ENCODE measurements around the gene ATG3.

Gene ATG3

GRCh38 chr3:112546216-112546759, 15.5 kb downstream of the ATG3 start:
- Histone ChIP-seq H3K23ac (ENCODE audit: low read length in 2 of 2) (no peak overlapping the region), H2AK5ac (ENCODE audit: low read length, severe bottlenecking) (no peak overlapping the region), H4K91ac (ENCODE audit: low read length) (no peak overlapping the region), H3K27ac (ENCODE audit: low read length, poor library complexity, severe bottlenecking) (no peak overlapping the region), H3K79me1 (replicated peaks; ENCODE audit: low read length, poor library complexity, severe bottlenecking) (peaks cover 9% of the 10 kb centered on the region), H3K36me3 (ENCODE audit: control insufficient read depth in 1 of 2, insufficient read depth in 2 of 2, low read depth in 1 of 2, low read length in 2 of 2) (peaks cover 7 to 78% of the 10 kb centered on the region in 2 experiments), H2BK15ac (ENCODE audit: low read depth, poor library complexity, severe bottlenecking) (no peak overlapping the region), H2BK5ac (ENCODE audit: low read depth, low read length, poor library complexity, severe bottlenecking) (no peak overlapping the region), H2BK12ac (ENCODE audit: low read length in 2 of 2) (no peak overlapping the region), H3K27me3 (ENCODE audit: control insufficient read depth in 1 of 2, insufficient read depth in 1 of 2, low read length in 2 of 2) (no peaks in the 10 kb centered on the region), H3K14ac (ENCODE audit: low read length in 2 of 2) (no peak overlapping the region), H2AFZ (ENCODE audit: low read depth, low read length) (no peak overlapping the region), H3K18ac (ENCODE audit: low read depth in 1 of 2, low read length in 2 of 2) (no peak overlapping the region), H3K4ac (ENCODE audit: low read depth in 1 of 2, low read length in 2 of 2) (no peak overlapping the region), H3K4me2 (ENCODE audit: low read length, poor library complexity, severe bottlenecking) (no peak overlapping the region), H4K8ac (ENCODE audit: low read length) (no peak overlapping the region), H3K9me3 (ENCODE audit: control insufficient read depth, low read length) (no peaks in the 10 kb centered on the region), H3K9ac (ENCODE audit: low read length) (no peak overlapping the region), H3K4me1 (ENCODE audit: control insufficient read depth, insufficient read depth, low read depth, low read length) (no peaks in the 10 kb centered on the region), H3K4me3 (ENCODE audit: insufficient read depth in 1 of 2, low read depth in 1 of 2, low read length in 2 of 2) (no peak overlapping the region), H2BK120ac (ENCODE audit: low read depth, low read length) (no peak overlapping the region)
- WGBS: 95% methylated on average over 5 of the region's 5 CpGs
- DNase-seq: no peak

- no peak overlapping the region for H3K14ac ChIP-seq (ENCODE audit: low read length in 2 of 2)
- WGBS: 100% methylated on average over 1 of the region's 1 CpG
- no peak overlapping the region for H2BK15ac ChIP-seq (ENCODE audit: low read depth, poor library complexity, severe bottlenecking)
- H3K27me3 ChIP-seq (ENCODE audit: control insufficient read depth in 1 of 2, insufficient read depth in 1 of 2, low read length in 2 of 2): no peaks in the 10 kb centered on the region
- H3K4me3 ChIP-seq (ENCODE audit: insufficient read depth in 1 of 2, low read depth in 1 of 2, low read length in 2 of 2): no peak overlapping the region
- no peak overlapping the region for H3K9ac ChIP-seq (ENCODE audit: low read length)
- H3K36me3 ChIP-seq (ENCODE audit: control insufficient read depth in 1 of 2, insufficient read depth in 2 of 2, low read depth in 1 of 2, low read length in 2 of 2): peaks cover 3 to 83% of the 10 kb centered on the region in 2 experiments
- no peak overlapping the region for H4K91ac ChIP-seq (ENCODE audit: low read length)
- H3K4me2 ChIP-seq (ENCODE audit: low read length, poor library complexity, severe bottlenecking): no peak overlapping the region
- no peak overlapping the region for H2BK5ac ChIP-seq (ENCODE audit: low read depth, low read length, poor library complexity, severe bottlenecking)
- no peak overlapping the region for H4K8ac ChIP-seq (ENCODE audit: low read length)
- no peak overlapping the region for H2BK120ac ChIP-seq (ENCODE audit: low read depth, low read length)
- H3K27ac ChIP-seq (ENCODE audit: low read length, poor library complexity, severe bottlenecking): no peak overlapping the region
- DNase-seq: no peak
- H3K18ac ChIP-seq (ENCODE audit: low read depth in 1 of 2, low read length in 2 of 2): no peak overlapping the region
- no peak overlapping the region for H2AK5ac ChIP-seq (ENCODE audit: low read length, severe bottlenecking)
- H3K23ac ChIP-seq (ENCODE audit: low read length in 2 of 2): no peak overlapping the region
- H2AFZ ChIP-seq (ENCODE audit: low read depth, low read length): no peak overlapping the region
- H3K79me1 ChIP-seq (replicated peaks; ENCODE audit: low read length, poor library complexity, severe bottlenecking): peaks cover 13% of the 10 kb centered on the region
- no peaks in the 10 kb centered on the region for H3K9me3 ChIP-seq (ENCODE audit: control insufficient read depth, low read length)
- H2BK12ac ChIP-seq (ENCODE audit: low read length in 2 of 2): no peak overlapping the region
- no peaks in the 10 kb centered on the region for H3K4me1 ChIP-seq (ENCODE audit: control insufficient read depth, insufficient read depth, low read depth, low read length)
- H3K4ac ChIP-seq (ENCODE audit: low read depth in 1 of 2, low read length in 2 of 2): no peak overlapping the region
Measured at GRCh38 chr3:112539825-112540650, 21.7 kb downstream of the ATG3 start.

GRCh38 chr3:112531358-112531781, 30.4 kb downstream of the ATG3 start:
- H3K4ac ChIP-seq (ENCODE audit: low read depth in 1 of 2, low read length in 2 of 2): no peak overlapping the region
- WGBS: no CpG with 5 or more reads among the region's 1 CpG
- no peak overlapping the region for H2BK120ac ChIP-seq (ENCODE audit: low read depth, low read length)
- peak; percentile 46 for DNase-seq
- no peak overlapping the region for H2BK12ac ChIP-seq (ENCODE audit: low read length in 2 of 2)
- H4K8ac ChIP-seq (ENCODE audit: low read length): no peak overlapping the region
- H4K91ac ChIP-seq (ENCODE audit: low read length): no peak overlapping the region
- H3K23ac ChIP-seq (ENCODE audit: low read length in 2 of 2): no peak overlapping the region
- no peak overlapping the region for H3K18ac ChIP-seq (ENCODE audit: low read depth in 1 of 2, low read length in 2 of 2)
- H3K79me1 ChIP-seq (replicated peaks; ENCODE audit: low read length, poor library complexity, severe bottlenecking): peaks cover 4% of the 10 kb centered on the region
- no peak overlapping the region for H2AFZ ChIP-seq (ENCODE audit: low read depth, low read length)
- no peak overlapping the region for H2BK15ac ChIP-seq (ENCODE audit: low read depth, poor library complexity, severe bottlenecking)
- H2BK5ac ChIP-seq (ENCODE audit: low read depth, low read length, poor library complexity, severe bottlenecking): no peak overlapping the region
- H3K14ac ChIP-seq (ENCODE audit: low read length in 2 of 2): no peak overlapping the region
- H3K4me1 ChIP-seq (ENCODE audit: control insufficient read depth, insufficient read depth, low read depth, low read length): no peaks in the 10 kb centered on the region
- no peak overlapping the region for H2AK5ac ChIP-seq (ENCODE audit: low read length, severe bottlenecking)
- H3K27ac ChIP-seq (ENCODE audit: low read length, poor library complexity, severe bottlenecking): no peak overlapping the region
- no peaks in the 10 kb centered on the region for H3K27me3 ChIP-seq (ENCODE audit: control insufficient read depth in 1 of 2, insufficient read depth in 1 of 2, low read length in 2 of 2)
- H3K4me3 ChIP-seq (ENCODE audit: insufficient read depth in 1 of 2, low read depth in 1 of 2, low read length in 2 of 2): no peak overlapping the region
- H3K4me2 ChIP-seq (ENCODE audit: low read length, poor library complexity, severe bottlenecking): no peak overlapping the region
- no peak overlapping the region for H3K9ac ChIP-seq (ENCODE audit: low read length)
- no peaks in the 10 kb centered on the region for H3K9me3 ChIP-seq (ENCODE audit: control insufficient read depth, low read length)
- peaks cover 6 to 92% of the 10 kb centered on the region in 2 experiments for H3K36me3 ChIP-seq (ENCODE audit: control insufficient read depth in 1 of 2, insufficient read depth in 2 of 2, low read depth in 1 of 2, low read length in 2 of 2)

- H2BK120ac ChIP-seq (ENCODE audit: low read depth, low read length): no peak overlapping the region
- H4K91ac ChIP-seq (ENCODE audit: low read length): no peak overlapping the region
- no peak overlapping the region for H2BK5ac ChIP-seq (ENCODE audit: low read depth, low read length, poor library complexity, severe bottlenecking)
- H3K4me3 ChIP-seq (ENCODE audit: insufficient read depth in 1 of 2, low read depth in 1 of 2, low read length in 2 of 2): no peak overlapping the region
- 98% methylated on average over 3 of the region's 3 CpGs for WGBS
- DNase-seq: no peak
- H3K23ac ChIP-seq (ENCODE audit: low read length in 2 of 2): no peak overlapping the region
- H3K14ac ChIP-seq (ENCODE audit: low read length in 2 of 2): no peak overlapping the region
- H2BK15ac ChIP-seq (ENCODE audit: low read depth, poor library complexity, severe bottlenecking): no peak overlapping the region
- no peak overlapping the region for H4K8ac ChIP-seq (ENCODE audit: low read length)
- peaks cover 6 to 84% of the 10 kb centered on the region in 2 experiments for H3K36me3 ChIP-seq (ENCODE audit: control insufficient read depth in 1 of 2, insufficient read depth in 2 of 2, low read depth in 1 of 2, low read length in 2 of 2)
- peaks cover 3% of the 10 kb centered on the region for H3K79me1 ChIP-seq (replicated peaks; ENCODE audit: low read length, poor library complexity, severe bottlenecking)
- no peak overlapping the region for H2AFZ ChIP-seq (ENCODE audit: low read depth, low read length)
- no peak overlapping the region for H3K18ac ChIP-seq (ENCODE audit: low read depth in 1 of 2, low read length in 2 of 2)
- H3K4me2 ChIP-seq (ENCODE audit: low read length, poor library complexity, severe bottlenecking): no peak overlapping the region
- H2BK12ac ChIP-seq (ENCODE audit: low read length in 2 of 2): no peak overlapping the region
- H3K9ac ChIP-seq (ENCODE audit: low read length): no peak overlapping the region
- H3K4me1 ChIP-seq (ENCODE audit: control insufficient read depth, insufficient read depth, low read depth, low read length): no peaks in the 10 kb centered on the region
- H3K27ac ChIP-seq (ENCODE audit: low read length, poor library complexity, severe bottlenecking): no peak overlapping the region
- no peaks in the 10 kb centered on the region for H3K27me3 ChIP-seq (ENCODE audit: control insufficient read depth in 1 of 2, insufficient read depth in 1 of 2, low read length in 2 of 2)
- H3K9me3 ChIP-seq (ENCODE audit: control insufficient read depth, low read length): no peaks in the 10 kb centered on the region
- no peak overlapping the region for H2AK5ac ChIP-seq (ENCODE audit: low read length, severe bottlenecking)
- no peak overlapping the region for H3K4ac ChIP-seq (ENCODE audit: low read depth in 1 of 2, low read length in 2 of 2)
Measured at GRCh38 chr3:112530573-112530972, 31.2 kb downstream of the ATG3 start.
